ENCODE data around the gene SNAP47. TPM values are rescaled to one million over a fixed set of nuclear protein-coding genes. Genes with fewer than 3 reads are reported as not detected.

The SNAP47 gene
- polyA plus RNA-seq, 1 experiment, result 44.8 TPM

DNA sequence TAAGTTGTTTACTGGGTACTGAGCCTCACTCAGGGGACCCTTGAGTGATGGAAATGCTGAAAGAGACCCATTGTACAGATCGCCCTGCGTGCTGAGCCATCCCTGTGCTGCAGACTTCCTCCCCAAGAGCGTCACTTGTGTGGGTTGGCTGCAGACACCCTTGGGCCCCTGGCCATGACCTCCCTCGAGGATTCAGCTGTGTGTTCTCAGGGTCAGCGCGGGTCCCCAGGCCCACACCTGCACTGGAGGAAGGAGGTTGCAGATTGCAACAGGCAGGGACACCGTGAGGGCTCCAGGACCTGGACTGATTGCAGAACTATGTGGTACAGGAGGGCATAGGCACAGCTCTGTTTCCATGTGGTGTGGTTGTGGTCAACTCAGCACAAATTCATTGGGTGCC, 4.4 kb downstream of the SNAP47 start:
- POLR2A ChIA-PET, result no interaction called here

DNA sequence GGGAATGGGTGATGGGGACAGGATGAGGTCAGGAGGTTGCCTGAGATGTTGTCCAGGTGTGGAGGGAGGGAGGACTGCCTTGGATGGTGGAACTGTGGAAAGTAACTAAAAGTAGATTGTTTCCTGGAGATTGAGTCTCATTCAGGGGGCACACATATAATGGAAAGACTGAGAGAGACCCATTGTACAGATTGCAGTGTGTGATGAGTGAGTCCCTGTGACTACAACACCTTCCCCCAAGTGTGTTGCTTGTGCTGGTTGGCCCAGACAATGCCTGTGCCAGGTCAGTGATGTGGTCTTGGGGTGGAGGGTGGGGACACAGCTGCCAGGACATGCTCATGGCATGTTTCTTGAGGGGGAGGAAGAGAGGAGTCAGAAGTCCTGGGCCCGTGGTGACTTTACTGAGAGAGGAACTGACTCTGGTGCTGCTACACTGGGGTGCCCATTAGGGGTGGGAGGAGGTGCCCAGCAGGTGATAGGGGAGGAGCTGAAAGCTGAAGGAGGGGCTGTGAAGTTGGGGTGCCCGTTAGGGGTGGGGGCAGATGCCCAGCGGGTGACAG, 5.2 kb downstream of the SNAP47 start:
- ChIA-PET CTCF (no interaction called here), POLR2A (no interaction called here)
- no peak for DNase-seq (ENCODE audit: low read depth, low spot score)
- Histone ChIP-seq H3K9me3 (ENCODE audit: control insufficient read depth, insufficient read depth, low read length) (no peaks in the 10 kb centered on the region), H3K27me3 (ENCODE audit: control insufficient read depth, insufficient read depth, low read length) (no peaks in the 10 kb centered on the region), H3K27ac (ENCODE audit: low read depth, low read length) (no peak overlapping the region), H3K4me3 (ENCODE audit: low read depth, low read length) (no peak overlapping the region)
- TF ChIP-seq, protein P1, sequence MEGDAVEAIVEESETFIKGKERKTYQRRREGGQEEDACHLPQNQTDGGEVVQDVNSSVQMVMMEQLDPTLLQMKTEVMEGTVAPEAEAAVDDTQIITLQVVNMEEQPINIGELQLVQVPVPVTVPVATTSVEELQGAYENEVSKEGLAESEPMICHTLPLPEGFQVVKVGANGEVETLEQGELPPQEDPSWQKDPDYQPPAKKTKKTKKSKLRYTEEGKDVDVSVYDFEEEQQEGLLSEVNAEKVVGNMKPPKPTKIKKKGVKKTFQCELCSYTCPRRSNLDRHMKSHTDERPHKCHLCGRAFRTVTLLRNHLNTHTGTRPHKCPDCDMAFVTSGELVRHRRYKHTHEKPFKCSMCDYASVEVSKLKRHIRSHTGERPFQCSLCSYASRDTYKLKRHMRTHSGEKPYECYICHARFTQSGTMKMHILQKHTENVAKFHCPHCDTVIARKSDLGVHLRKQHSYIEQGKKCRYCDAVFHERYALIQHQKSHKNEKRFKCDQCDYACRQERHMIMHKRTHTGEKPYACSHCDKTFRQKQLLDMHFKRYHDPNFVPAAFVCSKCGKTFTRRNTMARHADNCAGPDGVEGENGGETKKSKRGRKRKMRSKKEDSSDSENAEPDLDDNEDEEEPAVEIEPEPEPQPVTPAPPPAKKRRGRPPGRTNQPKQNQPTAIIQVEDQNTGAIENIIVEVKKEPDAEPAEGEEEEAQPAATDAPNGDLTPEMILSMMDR (IDR thresholded peaks at IDR 0.05; ENCODE audit: low read depth, low read length), result no peak

More for the DNA sequence above, 4.4 kb downstream of the SNAP47 start:
- no peak overlapping the region for H3K4me3 ChIP-seq (ENCODE audit: low read depth, low read length)
- no peaks in the 10 kb centered on the region for H3K9me3 ChIP-seq (ENCODE audit: control insufficient read depth, insufficient read depth, low read length)
- H3K27ac ChIP-seq (ENCODE audit: low read depth, low read length), result no peak overlapping the region
- DNase-seq (ENCODE audit: low read depth, low spot score), result no peak
- CTCF ChIA-PET, result interaction anchor here (0.9 kb wide), 1 partner anchor 9 kb away, joined by 3 read pairs; no protein-coding TSS in a partner anchor
- no peaks in the 10 kb centered on the region for H3K27me3 ChIP-seq (ENCODE audit: control insufficient read depth, insufficient read depth, low read length)
- TF ChIP-seq, protein P1 (IDR thresholded peaks at IDR 0.05; ENCODE audit: low read depth, low read length), result no peak

DNA sequence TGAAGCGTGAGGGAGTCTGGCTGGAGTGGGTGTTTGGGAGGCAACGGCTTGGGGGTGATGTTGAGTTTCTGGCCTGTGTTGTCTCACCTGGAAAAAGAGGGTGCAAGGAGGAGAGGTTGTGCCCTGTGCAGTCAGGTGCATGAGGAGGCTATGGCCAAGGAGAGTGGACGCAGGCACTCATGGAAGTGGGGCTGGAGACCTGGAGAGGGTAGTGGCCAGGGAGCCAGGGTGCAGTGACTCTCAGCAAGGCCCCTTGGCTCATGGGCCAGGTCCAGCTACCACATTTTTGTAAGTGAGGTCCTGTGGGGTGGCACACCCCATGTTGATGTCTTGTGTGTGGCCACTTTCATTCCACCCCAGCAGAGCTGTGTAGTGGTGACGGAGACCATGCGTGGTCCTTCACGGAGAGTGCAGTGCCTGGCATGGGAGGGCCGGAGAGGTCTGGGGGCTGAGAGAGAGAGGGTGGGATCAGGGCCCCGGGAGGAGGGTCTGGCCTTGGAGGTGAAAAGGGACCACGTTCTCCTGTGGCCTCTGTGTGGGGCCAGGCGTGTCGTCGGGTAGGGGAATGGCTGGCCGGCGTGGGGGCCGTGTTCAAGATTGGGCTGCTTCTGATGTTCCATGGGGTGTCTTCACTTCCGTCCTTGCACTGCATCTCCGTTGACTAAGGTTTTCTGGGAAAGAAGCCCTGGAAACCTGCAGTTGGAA, 6.1 kb downstream of the SNAP47 start:
- no peak overlapping the region for H3K27ac ChIP-seq (ENCODE audit: low read depth, low read length)
- CTCF ChIA-PET, result no interaction called here
- DNase-seq (ENCODE audit: low read depth, low spot score), result no peak
- TF ChIP-seq, protein P1 (IDR thresholded peaks at IDR 0.05; ENCODE audit: low read depth, low read length), result no peak
- POLR2A ChIA-PET, result no interaction called here
- H3K27me3 ChIP-seq (ENCODE audit: control insufficient read depth, insufficient read depth, low read length), result no peaks in the 10 kb centered on the region
- no peak overlapping the region for H3K4me3 ChIP-seq (ENCODE audit: low read depth, low read length)
- H3K9me3 ChIP-seq (ENCODE audit: control insufficient read depth, insufficient read depth, low read length), result no peaks in the 10 kb centered on the region

DNA sequence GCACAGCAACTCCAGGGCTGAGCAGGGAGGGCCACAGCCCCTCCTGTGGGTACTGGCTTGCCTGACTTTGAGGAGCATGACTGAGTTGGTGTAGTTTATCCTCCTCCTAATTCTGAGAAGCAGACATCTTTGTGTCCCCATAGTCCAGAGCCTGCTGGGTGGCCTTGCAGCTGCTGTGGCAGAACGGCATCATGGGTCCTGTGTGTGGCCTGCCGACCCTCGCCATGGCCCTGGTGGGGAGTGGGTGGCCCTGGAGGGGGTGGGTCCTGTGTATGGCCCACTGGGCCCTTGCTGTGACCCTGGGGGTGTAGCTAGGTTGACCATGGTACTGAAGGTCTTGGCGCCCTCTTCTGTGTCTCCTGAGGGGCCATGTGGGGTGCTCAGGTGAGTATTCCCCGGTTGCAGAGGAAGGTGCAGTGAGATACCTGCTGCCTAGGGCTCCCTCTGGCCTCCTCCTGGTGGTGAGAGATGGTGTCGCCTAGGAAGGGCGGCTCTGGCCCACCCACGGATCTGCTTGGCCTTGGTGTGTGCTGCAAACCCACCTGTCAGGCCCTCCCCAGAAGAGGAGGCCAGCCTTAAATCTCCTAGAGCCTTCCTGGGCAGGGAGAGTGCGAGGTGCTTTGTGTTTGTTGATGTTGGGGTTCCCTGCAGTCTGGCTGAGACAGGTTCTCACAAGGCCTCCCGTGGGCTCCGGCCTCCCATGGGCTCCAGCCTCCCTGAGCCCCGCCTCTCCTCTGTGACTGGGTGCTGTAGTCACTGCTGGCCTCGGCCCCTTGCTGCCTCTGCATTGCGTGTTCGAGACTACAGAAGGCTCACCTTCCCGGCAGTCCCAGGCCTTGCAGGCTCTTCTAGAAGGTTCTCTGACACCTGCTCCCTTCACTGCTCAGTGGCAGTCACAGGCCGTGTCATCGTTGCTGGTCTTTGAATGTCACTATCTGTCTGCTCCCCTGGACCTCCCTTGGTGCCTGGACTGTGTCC, 7.8 kb downstream of the SNAP47 start:
- no peaks in the 10 kb centered on the region for H3K27me3 ChIP-seq (ENCODE audit: control insufficient read depth, insufficient read depth, low read length)

More for the DNA sequence above, 7.8 kb downstream of the SNAP47 start:
- H3K9me3 ChIP-seq (ENCODE audit: control insufficient read depth, insufficient read depth, low read length), result no peaks in the 10 kb centered on the region
- no peak overlapping the region for H3K27ac ChIP-seq (ENCODE audit: low read depth, low read length)
- TF ChIP-seq, protein P1 (IDR thresholded peaks at IDR 0.05; ENCODE audit: low read depth, low read length), result no peak
- ChIA-PET CTCF (interaction anchor here (0.6 to 1.3 kb wide), 3 partner anchors 13 to 431 kb away, joined by 3 to 5 read pairs (median 3); no protein-coding TSS in a partner anchor), POLR2A (no interaction called here)
- H3K4me3 ChIP-seq (ENCODE audit: low read depth, low read length), result no peak overlapping the region
- DNase-seq (ENCODE audit: low read depth, low spot score), result no peak
